ENCODE measurements around the gene SPRYD3.

SPRYD3 gene

DNA sequence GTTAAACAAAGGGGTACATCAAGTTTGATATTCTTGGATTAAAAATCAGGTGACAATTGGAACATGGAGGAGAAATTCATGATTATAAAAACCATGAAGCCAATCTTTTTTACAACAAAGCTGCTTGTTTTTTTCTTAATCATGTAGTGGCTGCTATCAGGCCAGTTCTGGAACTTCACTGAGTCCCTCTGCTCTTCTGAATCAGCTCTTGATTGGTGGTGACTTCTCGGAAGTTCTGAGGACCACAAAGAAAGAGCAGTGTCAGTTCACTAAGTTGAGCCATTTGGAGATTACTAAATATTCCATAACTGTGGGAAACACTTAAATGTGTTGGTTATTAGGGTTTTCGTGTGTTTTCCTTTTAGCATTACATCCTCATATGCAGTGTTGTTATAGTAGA lies 64.5 kb downstream of the SPRYD3 start:
- Histone ChIP-seq H3K27ac (no peak overlapping the region), H3K4me3 (ENCODE audit: low read depth, low read length) (no peak overlapping the region), H3K27me3 (replicated peaks) (no peaks in the 10 kb centered on the region), H3K36me3 (replicated peaks) (peaks cover 50% of the 10 kb centered on the region)
- in situ Hi-C loops (cut with HindIII; ENCODE audit: low pct_ligation_motif_present, low sequenced_read_pairs), result no loop called here
- TF ChIP-seq, protein P1, sequence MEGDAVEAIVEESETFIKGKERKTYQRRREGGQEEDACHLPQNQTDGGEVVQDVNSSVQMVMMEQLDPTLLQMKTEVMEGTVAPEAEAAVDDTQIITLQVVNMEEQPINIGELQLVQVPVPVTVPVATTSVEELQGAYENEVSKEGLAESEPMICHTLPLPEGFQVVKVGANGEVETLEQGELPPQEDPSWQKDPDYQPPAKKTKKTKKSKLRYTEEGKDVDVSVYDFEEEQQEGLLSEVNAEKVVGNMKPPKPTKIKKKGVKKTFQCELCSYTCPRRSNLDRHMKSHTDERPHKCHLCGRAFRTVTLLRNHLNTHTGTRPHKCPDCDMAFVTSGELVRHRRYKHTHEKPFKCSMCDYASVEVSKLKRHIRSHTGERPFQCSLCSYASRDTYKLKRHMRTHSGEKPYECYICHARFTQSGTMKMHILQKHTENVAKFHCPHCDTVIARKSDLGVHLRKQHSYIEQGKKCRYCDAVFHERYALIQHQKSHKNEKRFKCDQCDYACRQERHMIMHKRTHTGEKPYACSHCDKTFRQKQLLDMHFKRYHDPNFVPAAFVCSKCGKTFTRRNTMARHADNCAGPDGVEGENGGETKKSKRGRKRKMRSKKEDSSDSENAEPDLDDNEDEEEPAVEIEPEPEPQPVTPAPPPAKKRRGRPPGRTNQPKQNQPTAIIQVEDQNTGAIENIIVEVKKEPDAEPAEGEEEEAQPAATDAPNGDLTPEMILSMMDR (IDR thresholded peaks at IDR 0.05; ENCODE audit: low read depth, low read length, missing control alignments), result no peak
- DNase-seq, result no peak
